Measurements from ENCODE around the gene RBP5. TPM values are rescaled to one million over a fixed set of nuclear protein-coding genes. Genes with fewer than 3 reads are reported as not detected.

The RBP5 gene
- total RNA-seq, 2 experiments from 2014 or later = 0.86 to 1.8 TPM

DNA sequence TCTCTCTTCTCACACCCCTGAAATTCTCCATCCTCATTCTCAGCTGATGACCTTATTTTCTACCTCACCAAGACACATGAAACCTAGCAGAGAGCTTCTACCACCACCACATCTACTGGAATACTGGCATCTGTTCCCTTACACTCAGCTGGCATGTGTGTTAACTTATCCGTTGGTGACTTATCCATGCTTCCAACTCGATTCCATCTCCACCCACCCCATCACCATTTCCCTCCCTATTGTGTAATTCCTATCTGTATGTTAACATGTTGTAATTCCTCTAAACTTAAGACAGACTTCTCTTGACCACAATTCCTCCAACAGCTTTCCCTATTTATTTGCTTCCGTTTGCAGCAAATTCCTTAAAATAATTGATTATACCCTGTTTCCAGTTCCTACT lies 52.8 kb downstream of the RBP5 start:
- Mint-ChIP-seq H3K4me1 (peaks cover 13% of the 10 kb centered on the region), H3K36me3 (ENCODE audit: low read depth) (no peaks in the 10 kb centered on the region), H3K9me3 (no peaks in the 10 kb centered on the region), H3K27me3 (peaks cover 30% of the 10 kb centered on the region), H3K27ac (no peak overlapping the region), H3K4me3 (no peak overlapping the region)
- no peak for DNase-seq
- POLR2A ChIA-PET = interaction anchor here (1.0 kb wide), 1 partner anchor 149 kb away, joined by 4 read pairs; no protein-coding TSS in a partner anchor
- CTCF ChIA-PET = no interaction called here

DNA sequence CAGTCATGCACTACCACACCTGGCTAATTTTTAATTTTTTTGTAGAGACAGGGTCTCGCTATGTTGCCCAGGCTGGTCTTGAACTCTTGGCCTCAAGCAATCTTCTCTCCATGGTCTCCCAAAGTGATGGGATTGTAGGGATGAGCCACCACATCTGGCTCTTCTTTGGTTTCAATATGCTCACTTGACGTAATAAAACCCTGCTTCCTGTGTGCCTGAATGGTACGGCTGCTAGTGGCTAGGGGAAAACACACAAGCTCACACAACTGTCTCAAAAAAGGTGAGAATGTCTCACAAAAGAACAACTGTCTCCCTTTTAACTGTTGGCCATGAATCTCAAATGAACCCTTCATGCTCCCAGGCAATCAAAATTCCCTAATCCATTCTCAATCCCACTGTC lies 53.2 kb downstream of the RBP5 start:
- Mint-ChIP-seq H3K4me1 (peaks cover 13% of the 10 kb centered on the region), H3K9me3 (no peaks in the 10 kb centered on the region), H3K4me3 (no peak overlapping the region), H3K27ac (no peak overlapping the region), H3K27me3 (peaks cover 34% of the 10 kb centered on the region), H3K36me3 (ENCODE audit: low read depth) (no peaks in the 10 kb centered on the region)
- ChIA-PET POLR2A (no interaction called here), CTCF (no interaction called here)
- no peak for DNase-seq

DNA sequence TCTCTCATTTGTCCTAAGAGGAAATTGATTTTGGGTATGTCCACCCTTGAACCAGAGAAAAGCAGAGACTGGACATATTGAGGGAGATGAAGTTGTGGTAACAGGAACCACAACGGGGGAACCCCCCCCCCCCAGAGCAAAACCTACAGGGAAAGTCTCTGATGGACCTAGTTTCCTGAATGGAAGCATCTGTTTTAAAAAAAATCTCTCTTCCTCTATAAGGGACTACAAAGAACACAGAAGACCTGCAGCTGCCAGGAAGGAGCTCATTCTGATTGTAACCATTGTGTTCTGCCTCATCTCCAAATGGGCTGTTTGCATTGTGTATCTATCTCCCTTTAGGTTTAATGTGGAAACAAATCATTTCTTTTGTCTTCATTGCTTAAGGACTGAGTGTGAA lies 54.7 kb downstream of the RBP5 start:
- no peak for DNase-seq
- Mint-ChIP-seq H3K4me1 (peaks cover 13% of the 10 kb centered on the region), H3K27ac (no peak overlapping the region), H3K36me3 (ENCODE audit: low read depth) (no peaks in the 10 kb centered on the region), H3K4me3 (no peak overlapping the region), H3K27me3 (peaks cover 34% of the 10 kb centered on the region), H3K9me3 (no peaks in the 10 kb centered on the region)
- ChIA-PET POLR2A (no interaction called here), CTCF (no interaction called here)

Other genes with a start within 250 kb of the RBP5 start
- gene LRRC23, start 224.1 kb downstream of the RBP5 start, total RNA-seq = 1 to 10 TPM; 5.7 to 6.1 TPM
- gene ENO2, start 214.3 kb downstream of the RBP5 start, total RNA-seq = 100 to 1,000 TPM; 206 to 207 TPM
- gene ATN1, start 200.9 kb downstream of the RBP5 start, total RNA-seq = 10 to 100 TPM; 33.9 to 34.6 TPM
- not detected for gene RNU7-1, start 185.1 kb downstream of the RBP5 start, total RNA-seq
- 100 to 1,000 TPM; 141 TPM for gene C12orf57, start 184.9 kb downstream of the RBP5 start, total RNA-seq
- gene PTPN6, start 177.5 kb downstream of the RBP5 start, total RNA-seq = 100 to 1,000 TPM; 295 to 299 TPM
- gene PHB2, start 158.2 kb downstream of the RBP5 start, total RNA-seq = 100 to 1,000 TPM; 194 to 196 TPM
- gene EMG1, start 158.0 kb downstream of the RBP5 start, total RNA-seq = 10 to 100 TPM; 39.4 to 50.2 TPM
- 10 to 100 TPM; 34.6 to 37.0 TPM for gene LPCAT3, start 110.4 kb downstream of the RBP5 start, total RNA-seq
- gene C1S, start 68.2 kb downstream of the RBP5 start, total RNA-seq = 1 to 10 TPM; 1.7 TPM
- gene C1R, start 36.4 kb downstream of the RBP5 start, total RNA-seq = 1 to 10 TPM; 2.7 to 3.8 TPM
- gene C1RL, start 19.7 kb downstream of the RBP5 start, total RNA-seq = 10 to 100 TPM; 26.5 to 28.8 TPM
- 100 to 1,000 TPM; 148 to 152 TPM for gene CLSTN3, start 1.5 kb upstream of the RBP5 start, total RNA-seq
- 10 to 100 TPM; 15.0 to 15.4 TPM for gene PEX5, start 60.8 kb upstream of the RBP5 start, total RNA-seq
- not detected for gene ACSM4, start 175.2 kb upstream of the RBP5 start, total RNA-seq